GM12891 (cell line): ENCODE results near the gene DNAJA3.

Experiments used
- DNase-seq: peaks from one replicate; pipeline ENCODE4 v3.0.0; 2011; ENCODE audit warnings: low spot score; ENCODE audit not compliant: insufficient read length
- FAIRE-seq: peaks from 2 replicates; lab custom pipeline; 2011; peaks lifted over from hg19 to GRCh38; lab: Jason Lieb, UNC
- PAX5 ChIP-seq: IDR thresholded peaks from 2 replicates; pipeline ENCODE4 v1.6.1; 2011; ENCODE audit warnings: low read length, moderate library complexity, mild to moderate bottlenecking; ENCODE audit not compliant: insufficient read depth, severe bottlenecking
- POLR2A ChIP-seq: IDR thresholded peaks from 2 replicates; pipeline ENCODE4 v1.6.1; 2011; ENCODE audit warnings: low read depth, low read length, control low read depth
- POLR2AphosphoS5 ChIP-seq: IDR thresholded peaks from 2 replicates; pipeline ENCODE4 v1.6.1; 2011; ENCODE audit warnings: low read depth, low read length, control low read depth
- POU2F2 ChIP-seq: IDR thresholded peaks from 2 replicates; pipeline ENCODE4 v1.6.1; 2011; ENCODE audit warnings: low read depth, mild to moderate bottlenecking, control low read depth, low read length, moderate library complexity
- SPI1 ChIP-seq: IDR thresholded peaks from 2 replicates; pipeline ENCODE4 v1.6.1; 2011; ENCODE audit warnings: low read depth, low read length, control low read depth
- TAF1 ChIP-seq: IDR thresholded peaks from 2 replicates; pipeline ENCODE4 v1.6.1; 2011; ENCODE audit warnings: low read depth, low read length, control low read depth

The DNAJA3 gene

GRCh38 chr16:4415538-4416199 lies 10.0 kb upstream of the DNAJA3 start:
- TF ChIP-seq POU2F2 (no peak), PAX5 (no peak), TAF1 (no peak), POLR2AphosphoS5 (no peak; the same call in 1 of the 2 replicates), SPI1 (no peak), POLR2A (no peak)
- FAIRE-seq = peak; percentile 20
- no peak for DNase-seq

GRCh38 chr16:4416200-4417032 lies 9.3 kb upstream of the DNAJA3 start, which contains the start of gene CORO7:
CORO7 (minus strand) TSS chr16:4416596; CDS start chr16:4416518, 78 bp downstream.
- peak; percentile 93 for DNase-seq
- TF ChIP-seq PAX5 = peak; percentile 28
- peak; percentile 30; the same call in 1 of the 2 replicates for TF ChIP-seq TAF1
- peak; percentile 59 for TF ChIP-seq POLR2AphosphoS5
- no peak for TF ChIP-seq POU2F2
- TF ChIP-seq POLR2A = peak; percentile 56; the same call in 1 of the 2 replicates
- FAIRE-seq = peak; percentile 92

- DNase-seq (no peak), FAIRE-seq (no peak)
- TF ChIP-seq POLR2A = no peak
- TF ChIP-seq POU2F2 = no peak
- no peak for TF ChIP-seq POLR2AphosphoS5
- TF ChIP-seq TAF1 = no peak
- no peak for TF ChIP-seq PAX5
- no peak for TF ChIP-seq SPI1
Observed at GRCh38 chr16:4419402-4419959, 6.2 kb upstream of the DNAJA3 start.

GRCh38 chr16:4420505-4421105 lies 5.1 kb upstream of the DNAJA3 start:
- FAIRE-seq = no peak
- DNase-seq = no peak
- TF ChIP-seq POLR2AphosphoS5 (no peak), PAX5 (no peak), POLR2A (no peak), POU2F2 (no peak), TAF1 (no peak), SPI1 (no peak)

- no peak for TF ChIP-seq POLR2AphosphoS5
- peak; percentile 5 for FAIRE-seq
- no peak for DNase-seq
Observed at GRCh38 chr16:4426021-4426684, 485 bp downstream of the DNAJA3 start.

GRCh38 chr16:4426722-4427372 lies 1.2 kb downstream of the DNAJA3 start:
- FAIRE-seq (no peak), DNase-seq (no peak)
- TF ChIP-seq SPI1 = no peak

- TF ChIP-seq POLR2A (no peak), PAX5 (no peak), POU2F2 (no peak), SPI1 (no peak), POLR2AphosphoS5 (no peak), TAF1 (no peak)
- FAIRE-seq = no peak
- DNase-seq = no peak
Observed at GRCh38 chr16:4428500-4428899, 2.8 kb downstream of the DNAJA3 start.

- no peak for FAIRE-seq
- TF ChIP-seq SPI1 = no peak
- TF ChIP-seq PAX5 = no peak
- no peak for TF ChIP-seq TAF1
- TF ChIP-seq POLR2AphosphoS5 = no peak
- TF ChIP-seq POLR2A = no peak
- TF ChIP-seq POU2F2 = no peak
- DNase-seq = no peak
Observed at GRCh38 chr16:4431023-4431422, 5.4 kb downstream of the DNAJA3 start.
